Esophagus muscularis mucosa (tissue), 4 donors: ENCODE data around the gene TMEM63B. TPM values are rescaled to one million over a fixed set of nuclear protein-coding genes. Genes with fewer than 3 reads are reported as not detected.

Experiments
- DNase-seq: peaks from one replicate; pipeline ENCODE4 v3.0.0-alpha.2; 2017; ENCODE audit errors: extremely low spot score
- H3K27ac ChIP-seq, 4 donors: fragments of 200-600 bp; sonication (generic); replicated peaks in 1 of 4; 1 replicate in 3 of 4; 2 replicates in 1 of 4; pipeline ENCODE4 v1.5.1; 2016 to 2019; ENCODE audit warnings: mild to moderate bottlenecking in 1 of 4
- H3K27me3 ChIP-seq, 4 donors: fragments of 200-600 bp; sonication (generic); one replicate each; pipeline versions ENCODE4 v1.5.1 to v1.6.0; 2016 to 2019
- H3K36me3 ChIP-seq, 4 donors: fragments of 200-600 bp; sonication (generic); one replicate each; pipeline ENCODE4 v1.5.1; 2016 to 2019
- H3K4me1 ChIP-seq, 4 donors: fragments of 200-600 bp; sonication (generic); one replicate each; pipeline ENCODE4 v1.5.1; 2016 to 2019
- H3K4me3 ChIP-seq, 4 donors: fragments of 200-600 bp; sonication (generic); 1 replicate in 2 of 4; 2 replicates in 2 of 4; pipeline ENCODE4 v1.5.1; 2016 to 2019; ENCODE audit warnings: mild to moderate bottlenecking in 4 of 4, moderate library complexity in 1 of 4
- H3K9me3 ChIP-seq, 4 donors: fragments of 200-600 bp; sonication (generic); 1 replicate in 3 of 4; 2 replicates in 1 of 4; pipeline ENCODE4 v1.5.1; 2016 to 2019
- EP300 ChIP-seq: sonication (generic); formaldehyde crosslinking; IDR thresholded peaks from one replicate; pipeline ENCODE4 v1.6.1; 2017; ENCODE audit warnings: antibody characterized with exemption
- POLR2A ChIP-seq: fragments of 450-650 bp; IDR thresholded peaks from one replicate; pipeline ENCODE4 v1.6.1; 2017; ENCODE audit warnings: antibody characterized with exemption, moderate library complexity, mild to moderate bottlenecking, low read depth
- POLR2AphosphoS5 ChIP-seq, 2 donors: sonication (generic); formaldehyde crosslinking; IDR thresholded peaks; one replicate each; pipeline ENCODE4 v1.6.1; 2017; ENCODE audit warnings: antibody characterized with exemption in 2 of 2
- WGBS: methylation state at CpG from one replicate; pipeline ENCODE4 v1.1.5; 2018; 5-methylcytosine and 5-hydroxymethylcytosine counted together
- intact Hi-C: fragments of 100-400 bp; cut with DNase I; formaldehyde crosslinking; loops from one replicate; pipeline ENCODE4 v1.15.1; 2023
- total RNA-seq, 4 donors: library from RNA; depleted of rRNA; stranded (reverse); fragments of >200 nt; gene quantifications; one replicate each; pipeline versions ENCODE4 v1.1.0 to v1.2.1, GENCODE V29; 2016
- TF ChIP-seq, protein P1 (sequence below), 3 experiments: fragments of 200-600 bp in 2 of 3; fragments of 450-650 bp in 1 of 3; sonication (generic) in 2 of 3; IDR thresholded peaks; one replicate each; pipeline ENCODE4 v1.5.1; 2017 to 2019; ENCODE audit warnings: antibody characterized with exemption in 3 of 3, mild to moderate bottlenecking in 2 of 3, moderate library complexity in 1 of 3

Gene TMEM63B
- total RNA-seq, 4 donors from 2014 or later: 18.2 to 31.1 (median 23.3) TPM

DNA sequence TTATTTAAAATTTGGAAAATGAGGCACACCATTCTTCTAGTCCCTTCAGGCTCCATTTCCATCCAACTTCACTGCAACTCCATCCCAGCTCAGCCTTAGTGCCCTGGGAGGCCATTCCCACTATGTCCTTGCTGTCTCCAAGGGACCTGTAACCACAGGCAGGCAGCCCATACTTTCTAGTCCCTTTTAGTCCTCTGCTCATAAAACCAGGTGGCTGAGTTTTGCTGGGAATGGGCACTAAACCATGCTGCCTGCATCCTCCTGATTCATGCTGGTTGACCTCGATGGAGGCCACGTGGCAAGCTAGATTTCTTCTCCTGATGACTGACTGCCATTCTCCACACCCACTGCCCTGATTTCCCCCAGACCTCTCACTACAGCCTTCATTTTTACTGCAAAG, 61.9 kb downstream of the TMEM63B start:
- Histone ChIP-seq H3K9me3 (no peaks in the 10 kb centered on the region), H3K4me3 (no peak overlapping the region), H3K4me1 (peaks cover 0 to 14% (median 4%) of the 10 kb centered on the region in 4 donors), H3K27ac (no peak overlapping the region), H3K36me3 (no peaks in the 10 kb centered on the region), H3K27me3 (no peaks in the 10 kb centered on the region)
- TF ChIP-seq EP300 (no peak), POLR2A (no peak), POLR2AphosphoS5 (IDR thresholded peaks at IDR 0.05) (no peak)
- TF ChIP-seq, protein P1, sequence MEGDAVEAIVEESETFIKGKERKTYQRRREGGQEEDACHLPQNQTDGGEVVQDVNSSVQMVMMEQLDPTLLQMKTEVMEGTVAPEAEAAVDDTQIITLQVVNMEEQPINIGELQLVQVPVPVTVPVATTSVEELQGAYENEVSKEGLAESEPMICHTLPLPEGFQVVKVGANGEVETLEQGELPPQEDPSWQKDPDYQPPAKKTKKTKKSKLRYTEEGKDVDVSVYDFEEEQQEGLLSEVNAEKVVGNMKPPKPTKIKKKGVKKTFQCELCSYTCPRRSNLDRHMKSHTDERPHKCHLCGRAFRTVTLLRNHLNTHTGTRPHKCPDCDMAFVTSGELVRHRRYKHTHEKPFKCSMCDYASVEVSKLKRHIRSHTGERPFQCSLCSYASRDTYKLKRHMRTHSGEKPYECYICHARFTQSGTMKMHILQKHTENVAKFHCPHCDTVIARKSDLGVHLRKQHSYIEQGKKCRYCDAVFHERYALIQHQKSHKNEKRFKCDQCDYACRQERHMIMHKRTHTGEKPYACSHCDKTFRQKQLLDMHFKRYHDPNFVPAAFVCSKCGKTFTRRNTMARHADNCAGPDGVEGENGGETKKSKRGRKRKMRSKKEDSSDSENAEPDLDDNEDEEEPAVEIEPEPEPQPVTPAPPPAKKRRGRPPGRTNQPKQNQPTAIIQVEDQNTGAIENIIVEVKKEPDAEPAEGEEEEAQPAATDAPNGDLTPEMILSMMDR (IDR thresholded peaks at IDR 0.05): no peak
- intact Hi-C loops: no loop called here
- no peak for DNase-seq
- WGBS: 56% methylated on average over 2 of the region's 2 CpGs

DNA sequence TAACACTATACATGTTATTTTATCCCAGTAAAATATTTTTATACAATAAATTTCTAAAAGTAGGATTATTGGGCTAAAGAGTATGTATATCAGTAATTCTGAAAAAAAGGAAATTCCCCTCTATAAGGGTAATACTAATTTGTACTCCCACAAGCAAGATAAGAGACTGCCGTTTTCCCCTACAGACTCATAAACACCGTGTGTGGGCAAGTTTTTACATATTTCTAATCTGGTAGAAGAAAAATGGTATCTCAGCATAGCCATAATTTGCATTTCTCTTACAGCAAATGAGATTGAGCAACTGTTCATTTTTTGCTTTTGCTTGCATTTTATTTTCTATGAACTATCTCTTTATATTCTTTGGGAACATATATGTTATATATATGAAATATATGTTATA, 63.4 kb downstream of the TMEM63B start:
- TF ChIP-seq EP300 (no peak), POLR2A (no peak), POLR2AphosphoS5 (IDR thresholded peaks at IDR 0.05) (no peak)
- TF ChIP-seq, protein P1 (IDR thresholded peaks at IDR 0.05): no peak
- Histone ChIP-seq H3K4me1 (peaks cover 0 to 13% (median 4%) of the 10 kb centered on the region in 4 donors), H3K27ac (no peak overlapping the region), H3K4me3 (no peak overlapping the region), H3K27me3 (no peaks in the 10 kb centered on the region), H3K9me3 (no peaks in the 10 kb centered on the region), H3K36me3 (no peaks in the 10 kb centered on the region)
- intact Hi-C loops: no loop called here
- WGBS: 51% methylated on average over 2 of the region's 2 CpGs
- no peak for DNase-seq

DNA sequence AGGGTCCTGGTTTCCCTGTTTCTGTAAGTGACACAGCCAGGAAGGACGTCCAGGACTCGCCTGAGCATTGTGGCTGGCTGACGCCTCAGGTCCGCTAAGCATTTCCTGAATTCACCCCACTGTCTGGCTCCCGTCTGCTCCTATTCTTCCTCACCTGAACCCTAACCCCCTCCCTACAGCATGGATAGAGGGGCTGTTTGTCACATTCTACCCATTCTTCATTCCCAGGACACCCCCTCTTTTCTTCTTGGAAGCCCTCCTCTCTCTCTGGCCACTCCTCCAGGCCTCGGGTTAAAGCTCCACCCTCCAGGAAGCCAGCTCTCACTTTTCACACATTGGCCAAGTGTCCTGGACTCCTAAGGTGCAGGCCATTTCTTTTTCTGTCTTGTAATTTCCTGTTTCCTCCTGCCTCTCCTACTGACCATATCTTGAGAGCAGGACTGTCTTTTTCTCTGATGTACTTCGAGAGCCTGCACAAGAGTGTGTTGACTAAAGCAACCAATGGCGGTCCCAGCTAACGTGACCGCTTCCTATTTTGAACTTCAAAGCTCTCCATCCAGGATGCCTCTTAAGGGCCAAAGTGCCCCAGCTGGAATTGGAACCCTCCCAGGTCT, 65.2 kb downstream of the TMEM63B start:
- WGBS: 65% methylated on average over 10 of the region's 10 CpGs
- Histone ChIP-seq H3K4me1 (peaks cover 0 to 9% (median 0%) of the 10 kb centered on the region in 4 donors), H3K27me3 (no peaks in the 10 kb centered on the region), H3K9me3 (no peaks in the 10 kb centered on the region), H3K4me3 (peak overlapping the region in 3 of 4 donors; percentile 16 to 22 (median 21)), H3K36me3 (no peaks in the 10 kb centered on the region), H3K27ac (peak overlapping the region in 3 of 4 donors; percentile 15 to 17 (median 17))
- TF ChIP-seq, protein P1 (IDR thresholded peaks at IDR 0.05): no peak
- peak in 1 of 2 donors; percentile 14 for TF ChIP-seq POLR2AphosphoS5 (IDR thresholded peaks at IDR 0.05)
- no peak for DNase-seq
- intact Hi-C loops: no loop called here

DNA sequence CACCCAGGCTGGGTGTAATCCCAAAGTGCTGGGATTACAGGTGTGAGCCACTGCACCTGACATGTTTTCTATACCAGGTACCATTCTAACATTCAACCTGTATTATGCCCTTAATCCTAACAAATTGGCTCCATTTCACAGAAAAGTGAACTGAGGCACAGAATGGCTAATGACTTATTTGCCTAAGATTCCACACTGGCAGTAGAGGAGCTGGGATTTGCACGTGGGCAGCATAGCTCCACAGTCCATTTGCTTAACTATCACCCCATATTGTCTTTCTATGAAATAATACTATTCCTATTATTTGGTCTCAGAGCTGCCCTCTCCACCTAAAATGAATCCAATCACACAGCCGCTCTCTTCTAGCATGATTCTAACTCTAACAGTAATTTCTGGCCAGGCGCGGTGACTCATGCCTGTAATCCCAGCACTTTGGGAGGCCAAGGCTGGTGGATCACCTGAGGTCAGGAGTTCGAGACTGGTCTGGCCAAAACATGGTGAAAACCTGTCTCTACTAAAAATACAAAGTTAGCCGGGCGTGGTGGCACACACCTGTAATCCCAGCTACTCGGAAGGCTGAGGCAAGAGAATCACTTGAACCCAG, 66.1 kb downstream of the TMEM63B start:
- Histone ChIP-seq H3K27ac (no peak overlapping the region), H3K4me1 (peaks cover 0 to 9% (median 0%) of the 10 kb centered on the region in 4 donors), H3K4me3 (no peak overlapping the region), H3K9me3 (no peaks in the 10 kb centered on the region), H3K27me3 (no peaks in the 10 kb centered on the region), H3K36me3 (no peaks in the 10 kb centered on the region)
- intact Hi-C loops: no loop called here
- DNase-seq: no peak
- WGBS: 93% methylated on average over 8 of the region's 8 CpGs
- TF ChIP-seq EP300 (no peak), POLR2AphosphoS5 (IDR thresholded peaks at IDR 0.05) (no peak), POLR2A (no peak)
- TF ChIP-seq, protein P1 (IDR thresholded peaks at IDR 0.05): no peak
